Measurements from ENCODE around the gene CXCL17. TPM values are rescaled to one million over a fixed set of nuclear protein-coding genes. Genes with fewer than 3 reads are reported as not detected.

Gene CXCL17
- total and polyA plus RNA-seq, 2 donors (not counting 1 experiment from before 2014, with no cell fraction given): not detected

GRCh38 chr19:42455086-42455485 lies 12.3 kb upstream of the CXCL17 start:
- TF ChIP-seq EZH2 (IDR thresholded peaks at IDR 0.05; ENCODE audit: borderline replicate concordance, insufficient read depth, low read depth, low read length, poor library complexity, severe bottlenecking) (no peak), CTCF (IDR thresholded peaks at IDR 0.05) (no peak)
- no peaks in the 10 kb centered on the region for H3K36me3 ChIP-seq (replicated peaks in 1 of 2; ENCODE audit: control extremely low read depth in 1 of 2, control insufficient read depth in 1 of 2, extremely low read depth in 1 of 2, insufficient read depth in 2 of 2, low read length in 1 of 2)
- H2AFZ ChIP-seq (ENCODE audit: insufficient read depth, low read depth, low read length, poor library complexity, severe bottlenecking): no peak overlapping the region
- WGBS (ENCODE audit: insufficient coverage): no CpG with 5 or more reads among the region's 2 CpGs
- CTCF ChIA-PET: interaction anchor here (0.5 to 12.9 kb wide), 9 partner anchors 9 to 142 kb away, joined by 3 to 348 read pairs (median 4); partner anchors contain the start of genes CEACAM1 and CXCL17
- H3K4me3 ChIP-seq (ENCODE audit: control extremely low read depth in 1 of 5, extremely low read depth in 1 of 5, insufficient read depth in 1 of 5, low read depth in 2 of 5, low read length in 4 of 5): no peak overlapping the region
- peaks cover 24 to 25% of the 10 kb centered on the region in 2 donors for H3K4me1 ChIP-seq (ENCODE audit: control insufficient read depth in 2 of 2, insufficient read depth in 2 of 2, low read length in 2 of 2)
- POLR2A ChIA-PET: no interaction called here
- no peaks in the 10 kb centered on the region for H4K20me1 ChIP-seq (ENCODE audit: control insufficient read depth, insufficient read depth, low read length, poor library complexity, severe bottlenecking)
- DNase-seq (no peak), ATAC-seq (ENCODE audit: low read depth) (no peak)
- H3K4me2 ChIP-seq (replicated peaks; ENCODE audit: low read depth, low read length, poor library complexity, severe bottlenecking): no peak overlapping the region
- intact Hi-C loops (cut with micrococcal nuclease): no loop called here
- H3K4me1 Mint-ChIP-seq: peaks cover 20% of the 10 kb centered on the region
- peaks cover 0 to 3% (median 0%) of the 10 kb centered on the region in 4 experiments for H3K27me3 ChIP-seq (replicated peaks in 1 of 4; ENCODE audit: control extremely low read depth in 1 of 4, control insufficient read depth in 3 of 4, insufficient read depth in 4 of 4, low read length in 3 of 4)
- H3K79me2 ChIP-seq (ENCODE audit: control insufficient read depth, insufficient read depth, low read length): no peaks in the 10 kb centered on the region
- H3K27ac Mint-ChIP-seq: no peak overlapping the region
- H3K9ac ChIP-seq (ENCODE audit: low read length): no peak overlapping the region
- H3K4me3 Mint-ChIP-seq: no peak overlapping the region
- H3K9me3 ChIP-seq (ENCODE audit: control extremely low read depth in 1 of 3, control insufficient read depth in 2 of 3, insufficient read depth in 1 of 3, low read length in 2 of 3): no peaks in the 10 kb centered on the region
- H3K27me3 Mint-ChIP-seq: peaks cover 6% of the 10 kb centered on the region
- H3K9me3 Mint-ChIP-seq (ENCODE audit: insufficient read depth): no peaks in the 10 kb centered on the region
- H3K27ac ChIP-seq (ENCODE audit: low read length in 2 of 2): no peak overlapping the region

GRCh38 chr19:42452590-42452989 lies 9.8 kb upstream of the CXCL17 start:
- no peak overlapping the region for H3K4me3 Mint-ChIP-seq

More at GRCh38 chr19:42452590-42452989, 9.8 kb upstream of the CXCL17 start:
- ChIA-PET CTCF (interaction anchor here (0.7 to 12.9 kb wide), 8 partner anchors 11 to 376 kb away, joined by 3 to 348 read pairs (median 14); partner anchors contain the start of gene CEACAM1), POLR2A (interaction anchor here (2.9 kb wide), 1 partner anchor 76 kb away, joined by 10 read pairs; the partner anchor contains the start of gene CEACAM1)
- no peak overlapping the region for H3K4me2 ChIP-seq (replicated peaks; ENCODE audit: low read depth, low read length, poor library complexity, severe bottlenecking)
- no peak for ATAC-seq (ENCODE audit: low read depth)
- Mint-ChIP-seq H3K27me3 (peaks cover 6% of the 10 kb centered on the region), H3K27ac (no peak overlapping the region), H3K4me1 (peaks cover 20% of the 10 kb centered on the region), H3K9me3 (ENCODE audit: insufficient read depth) (no peaks in the 10 kb centered on the region)
- no peak overlapping the region for H3K27ac ChIP-seq (ENCODE audit: low read length in 2 of 2)
- no peaks in the 10 kb centered on the region for H3K36me3 ChIP-seq (replicated peaks in 1 of 2; ENCODE audit: control extremely low read depth in 1 of 2, control insufficient read depth in 1 of 2, extremely low read depth in 1 of 2, insufficient read depth in 2 of 2, low read length in 1 of 2)
- H2AFZ ChIP-seq (ENCODE audit: insufficient read depth, low read depth, low read length, poor library complexity, severe bottlenecking): no peak overlapping the region
- WGBS (ENCODE audit: insufficient coverage): no CpG with 5 or more reads among the region's 4 CpGs
- peaks cover 25 to 26% of the 10 kb centered on the region in 2 donors for H3K4me1 ChIP-seq (ENCODE audit: control insufficient read depth in 2 of 2, insufficient read depth in 2 of 2, low read length in 2 of 2)
- H4K20me1 ChIP-seq (ENCODE audit: control insufficient read depth, insufficient read depth, low read length, poor library complexity, severe bottlenecking): no peaks in the 10 kb centered on the region
- no peak overlapping the region for H3K9ac ChIP-seq (ENCODE audit: low read length)
- H3K9me3 ChIP-seq (ENCODE audit: control extremely low read depth in 1 of 3, control insufficient read depth in 2 of 3, insufficient read depth in 1 of 3, low read length in 2 of 3): no peaks in the 10 kb centered on the region
- DNase-seq: no peak
- peaks cover 0 to 3% (median 0%) of the 10 kb centered on the region in 4 experiments for H3K27me3 ChIP-seq (replicated peaks in 1 of 4; ENCODE audit: control extremely low read depth in 1 of 4, control insufficient read depth in 3 of 4, insufficient read depth in 4 of 4, low read length in 3 of 4)
- no peak for TF ChIP-seq CTCF (IDR thresholded peaks at IDR 0.05)
- no peak for TF ChIP-seq EZH2 (IDR thresholded peaks at IDR 0.05; ENCODE audit: borderline replicate concordance, insufficient read depth, low read depth, low read length, poor library complexity, severe bottlenecking)
- intact Hi-C loops (cut with micrococcal nuclease): loop anchor here (5.0 kb wide), 1 partner anchor 45 kb away; no protein-coding TSS in a partner anchor
- no peaks in the 10 kb centered on the region for H3K79me2 ChIP-seq (ENCODE audit: control insufficient read depth, insufficient read depth, low read length)
- H3K4me3 ChIP-seq (ENCODE audit: control extremely low read depth in 1 of 5, extremely low read depth in 1 of 5, insufficient read depth in 1 of 5, low read depth in 2 of 5, low read length in 4 of 5): no peak overlapping the region
